HG03469 (cell line): ENCODE results near the gene ADSS2.
"Not testable (repeated sequence)": the region's sequence is repeated elsewhere in the genome, so short reads cannot be mapped to it uniquely, and the experiment has no call there.

Experiments used
- ATAC-seq: cut with Tn5 transposase; IDR thresholded peaks from one replicate; pipeline ENCODE4 v1.9.1; 2021; ENCODE audit warnings: mild to moderate bottlenecking, moderate library complexity, moderate number of reproducible peaks; ENCODE audit not compliant: unreplicated experiment

ADSS2 gene

GRCh38 chr1:244368279-244368678 is 83.4 kb downstream of the ADSS2 start:
- no peak for ATAC-seq

- no peak for ATAC-seq
Observed at GRCh38 chr1:244367399-244368114, 84.2 kb downstream of the ADSS2 start.

- ATAC-seq, result no peak
Observed at GRCh38 chr1:244365809-244366208, 85.9 kb downstream of the ADSS2 start.

GRCh38 chr1:244365262-244365661 is 86.4 kb downstream of the ADSS2 start:
- not testable (repeated sequence) for ATAC-seq

GRCh38 chr1:244362476-244362875 is 89.2 kb downstream of the ADSS2 start:
- no peak for ATAC-seq

GRCh38 chr1:244361764-244362473 is 89.8 kb downstream of the ADSS2 start:
- no peak for ATAC-seq
